GM19043 (cell line): ENCODE data around the gene HOMER1.

Experiments used
- ATAC-seq: cut with Tn5 transposase; IDR thresholded peaks from one replicate; pipeline ENCODE4 v1.9.1; 2021; ENCODE audit warnings: low read depth; ENCODE audit not compliant: unreplicated experiment

HOMER1 gene

DNA sequence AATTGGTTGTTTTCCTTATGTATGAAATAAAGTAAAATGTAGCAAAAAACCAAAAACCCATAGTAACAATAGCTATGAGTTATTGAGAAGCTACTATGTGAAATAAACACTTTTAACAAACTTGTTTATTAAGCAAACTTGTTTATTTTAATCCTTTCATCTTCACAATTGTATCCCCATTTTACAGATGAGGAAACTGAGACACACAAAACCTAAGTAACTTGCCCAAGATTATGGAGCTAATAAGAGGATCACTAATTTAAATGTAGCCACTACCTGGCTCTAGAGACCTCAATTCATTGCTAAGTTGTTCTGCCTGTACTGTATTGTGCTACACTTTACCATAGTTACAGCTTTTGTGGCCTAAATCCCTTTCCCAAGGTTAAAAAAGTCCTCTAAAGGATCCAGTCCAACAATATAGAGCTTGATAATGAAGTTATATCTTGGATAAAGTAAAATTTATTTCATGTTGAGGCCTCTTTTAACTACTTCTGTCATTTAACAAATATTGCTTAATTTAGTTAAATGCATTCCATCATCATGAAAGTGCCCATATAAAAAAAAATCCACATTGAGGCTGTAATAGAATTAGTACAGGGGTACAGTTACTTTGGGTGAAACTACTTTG lies 22.1 kb downstream of the HOMER1 start:
- no peak for ATAC-seq

DNA sequence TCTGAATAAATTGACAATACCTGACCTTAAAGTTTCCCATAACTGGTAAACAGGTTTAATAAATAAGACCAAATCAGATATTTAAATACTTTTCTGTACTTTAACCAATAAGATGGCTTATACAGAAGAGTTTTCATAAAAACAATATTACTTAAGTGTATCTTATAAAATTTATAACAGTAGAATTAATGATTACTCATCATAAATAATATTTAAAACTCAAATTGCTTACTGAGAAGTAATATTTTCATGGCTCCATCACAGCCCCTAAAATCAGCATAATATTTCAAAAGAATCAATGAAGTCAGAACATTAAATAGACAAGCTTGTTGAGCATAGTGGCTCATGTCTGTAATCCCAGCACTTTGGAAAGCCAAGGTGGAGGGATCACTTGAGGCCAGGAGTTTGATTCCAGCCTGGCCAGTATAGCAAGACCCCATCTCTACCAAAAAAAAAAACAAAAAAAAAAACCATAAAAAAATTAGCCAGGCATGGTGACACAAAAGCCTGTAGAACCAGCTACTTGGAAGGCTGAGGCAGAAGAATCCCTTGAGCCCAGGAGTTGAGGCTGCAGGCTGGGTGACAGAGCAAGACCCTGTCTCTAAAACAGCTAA lies 23.5 kb downstream of the HOMER1 start:
- no peak for ATAC-seq

DNA sequence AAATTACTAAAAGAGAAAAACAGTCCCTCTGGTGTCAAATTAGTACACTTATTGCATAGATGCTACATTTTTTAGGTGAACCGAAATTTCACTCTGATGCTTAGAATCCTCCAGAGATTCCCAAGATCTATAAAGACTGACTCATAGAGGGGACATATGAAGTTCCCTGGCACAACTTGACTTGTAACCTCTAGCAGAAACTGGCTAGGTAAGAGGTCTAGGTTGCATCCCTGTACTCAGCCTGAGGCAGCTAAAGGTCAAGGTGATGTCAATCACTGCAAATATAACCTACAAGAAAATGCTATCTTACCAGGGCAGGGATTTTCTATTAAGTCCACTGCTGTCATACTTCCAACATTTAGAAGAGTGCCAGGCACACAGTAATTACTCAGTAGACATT lies 24.2 kb downstream of the HOMER1 start:
- ATAC-seq, result no peak

DNA sequence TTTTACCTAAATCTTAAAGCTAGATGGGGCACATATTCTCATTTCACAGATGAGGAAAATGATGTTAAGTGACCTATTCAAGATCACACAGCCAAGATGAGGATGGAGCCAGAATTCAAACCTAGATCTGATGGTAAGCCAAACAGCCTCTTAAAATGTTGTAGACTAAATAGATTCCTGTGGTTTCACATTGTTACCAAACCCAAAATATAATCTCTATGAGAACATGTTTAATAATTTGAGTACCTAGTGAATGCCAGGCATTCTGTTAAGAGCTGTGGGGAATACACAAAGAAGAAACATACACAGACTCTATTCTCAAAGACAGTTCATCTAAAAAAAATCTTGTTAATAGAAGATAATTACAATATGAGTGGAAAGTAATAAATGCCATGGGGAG lies 25.2 kb downstream of the HOMER1 start:
- ATAC-seq, result no peak

DNA sequence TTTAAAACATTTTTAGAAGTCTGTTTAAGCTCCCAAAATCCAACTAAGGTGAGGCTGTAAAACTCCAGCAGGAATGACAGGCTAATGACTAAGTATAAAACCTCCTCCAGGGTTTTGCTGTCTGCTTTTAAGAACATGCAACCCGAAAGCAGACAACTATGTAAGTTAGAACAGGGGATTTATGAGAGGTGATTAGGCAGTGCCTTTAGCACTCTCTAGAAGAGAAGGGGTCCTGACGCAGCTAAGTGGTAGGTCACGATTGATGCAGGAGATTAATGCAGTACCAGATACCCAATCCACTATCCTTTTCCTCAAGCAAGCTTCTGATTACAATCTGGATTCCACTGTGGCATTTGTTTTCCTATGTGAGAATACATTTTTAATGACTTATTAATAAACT lies 25.9 kb downstream of the HOMER1 start:
- no peak for ATAC-seq

DNA sequence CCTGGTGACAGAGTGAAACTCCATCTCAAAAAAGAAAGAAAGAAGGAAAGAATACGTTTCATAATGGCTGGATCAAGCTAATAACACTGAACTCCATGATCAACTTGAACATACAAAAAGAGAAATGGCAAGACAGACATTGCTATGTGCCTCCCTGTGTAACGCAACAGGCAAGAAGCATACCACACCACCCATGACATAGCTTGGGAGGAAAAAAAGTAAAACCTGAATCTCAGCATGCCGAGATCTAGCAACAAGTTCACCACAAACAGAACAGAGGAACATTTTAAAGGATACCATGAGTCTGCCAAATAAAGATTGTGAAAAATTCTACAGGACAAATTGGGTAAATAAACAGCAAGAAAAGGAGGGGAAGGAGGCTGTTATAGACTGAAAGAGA lies 26.7 kb downstream of the HOMER1 start:
- no peak for ATAC-seq

DNA sequence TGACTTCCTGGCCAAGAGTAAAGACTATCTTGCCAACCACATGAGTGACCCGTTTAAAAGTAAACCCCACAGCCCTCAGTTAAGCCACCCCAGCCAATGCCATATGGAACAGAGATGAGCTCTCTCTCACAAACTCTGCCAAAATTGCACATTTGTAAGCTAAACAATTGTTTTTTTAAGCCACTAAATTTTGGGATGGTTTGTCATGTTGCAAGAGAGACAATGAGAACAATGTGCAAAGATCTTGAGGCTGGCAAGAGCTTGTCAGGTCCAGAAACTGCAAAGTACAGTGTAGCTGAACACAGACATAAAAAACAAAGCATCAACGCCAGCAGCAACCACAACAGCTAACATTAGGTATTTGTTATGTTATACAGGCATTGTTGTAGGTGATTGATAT lies 27.8 kb downstream of the HOMER1 start:
- no peak for ATAC-seq

DNA sequence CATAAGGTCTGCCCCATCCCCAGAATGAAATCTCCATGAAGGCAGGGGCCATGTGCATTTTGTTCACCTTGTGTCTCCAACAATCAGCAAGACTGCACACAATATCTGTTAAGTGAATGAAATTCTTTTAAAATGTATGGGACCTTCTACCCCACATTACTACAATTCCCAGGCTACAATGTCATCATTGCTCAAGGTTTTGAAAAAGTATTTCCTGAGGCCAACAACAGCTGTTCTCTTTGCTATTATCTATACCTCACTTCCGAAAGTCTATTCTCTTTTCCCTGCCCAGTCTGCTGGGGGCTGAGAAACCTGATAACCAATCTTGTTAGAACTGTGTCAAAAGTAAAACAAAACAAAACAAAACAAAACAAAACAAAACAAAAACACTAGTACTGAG lies 29.2 kb downstream of the HOMER1 start:
- ATAC-seq, result no peak

DNA sequence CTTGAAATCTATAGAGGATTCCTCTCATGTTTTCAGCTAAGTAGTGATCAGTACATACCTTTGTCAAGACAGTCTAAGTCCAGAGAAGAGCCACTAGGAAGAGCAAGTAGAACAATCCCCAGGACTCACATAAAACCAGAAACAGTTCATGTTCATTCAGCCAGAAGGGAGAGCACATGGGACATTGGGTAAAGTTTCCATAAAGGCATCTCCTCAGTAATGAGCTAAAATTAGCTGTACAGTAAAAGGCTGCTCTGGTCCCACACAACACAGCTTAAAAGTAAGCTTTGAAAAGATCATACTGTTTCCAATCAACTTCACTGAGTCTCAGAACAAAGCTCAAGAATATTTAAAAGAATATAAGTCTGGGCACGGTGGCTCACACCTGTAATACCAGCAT lies 32.4 kb downstream of the HOMER1 start:
- no peak for ATAC-seq

DNA sequence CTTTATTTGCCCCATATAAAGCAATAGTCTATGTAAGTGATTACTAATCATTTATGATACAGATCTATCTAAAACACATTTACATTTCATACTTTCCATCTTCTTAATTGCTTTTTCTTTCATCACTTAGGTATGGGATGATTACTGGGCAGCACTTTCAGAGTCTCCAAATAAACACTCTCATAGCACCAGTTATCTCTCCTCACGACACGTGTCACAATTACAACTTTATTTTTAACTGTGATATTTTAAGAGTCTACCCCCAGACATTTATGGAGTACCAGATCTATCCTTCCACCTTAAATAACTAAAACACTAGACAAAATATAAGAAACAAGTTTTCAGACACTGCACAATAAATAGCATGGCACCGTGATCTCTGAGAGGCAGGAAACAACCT lies 32.9 kb downstream of the HOMER1 start:
- ATAC-seq, result no peak

DNA sequence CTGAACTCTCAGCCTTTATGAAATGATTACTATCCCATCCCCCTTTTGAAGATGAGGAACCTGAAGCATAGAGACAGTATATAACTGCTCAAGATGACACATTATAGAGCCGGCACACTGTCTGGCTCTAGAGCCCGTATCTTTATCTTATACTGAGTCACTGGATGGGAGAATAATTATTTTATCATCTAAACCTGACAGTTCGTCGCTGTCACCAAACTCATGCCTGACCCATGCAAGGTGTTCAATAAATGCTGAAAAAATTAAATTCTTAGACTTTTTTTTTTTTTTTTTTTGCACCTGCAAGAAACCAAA lies 38.8 kb downstream of the HOMER1 start:
- no peak for ATAC-seq

DNA sequence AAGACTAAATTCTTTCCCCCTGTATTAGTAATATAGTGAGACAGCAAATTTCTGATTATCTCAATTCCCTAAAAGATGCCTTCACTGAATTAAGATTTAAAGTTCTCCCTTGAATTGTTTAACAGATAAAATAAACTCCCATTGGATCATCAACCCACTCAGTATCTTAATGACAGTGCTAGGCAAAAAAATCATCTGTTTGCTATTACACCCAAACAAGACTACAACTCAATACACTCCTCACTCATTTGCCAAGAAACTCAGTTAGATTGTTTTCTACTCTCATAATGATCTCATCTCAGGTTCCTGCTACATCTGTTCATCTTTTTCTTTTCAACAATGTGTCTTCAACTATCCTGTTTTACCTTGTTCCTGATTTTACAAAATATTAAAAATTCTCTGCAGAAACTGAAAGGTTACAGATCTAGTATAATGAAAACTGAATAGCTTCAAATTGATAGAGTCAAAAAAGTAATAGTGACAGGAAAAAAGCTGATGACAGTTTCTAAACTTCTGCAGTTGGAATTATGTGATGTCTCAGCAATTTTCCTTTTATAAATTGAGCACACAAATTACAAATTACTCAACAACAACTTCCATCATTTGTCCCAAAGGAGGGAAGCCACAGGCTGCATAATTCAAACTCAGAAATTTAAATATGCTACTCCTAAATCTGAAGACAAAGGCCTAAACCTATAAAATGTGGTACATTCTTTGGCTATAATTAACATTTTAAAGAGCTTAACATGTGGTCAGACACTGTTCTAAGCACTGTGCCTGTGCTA lies 39.4 kb downstream of the HOMER1 start:
- no peak for ATAC-seq

DNA sequence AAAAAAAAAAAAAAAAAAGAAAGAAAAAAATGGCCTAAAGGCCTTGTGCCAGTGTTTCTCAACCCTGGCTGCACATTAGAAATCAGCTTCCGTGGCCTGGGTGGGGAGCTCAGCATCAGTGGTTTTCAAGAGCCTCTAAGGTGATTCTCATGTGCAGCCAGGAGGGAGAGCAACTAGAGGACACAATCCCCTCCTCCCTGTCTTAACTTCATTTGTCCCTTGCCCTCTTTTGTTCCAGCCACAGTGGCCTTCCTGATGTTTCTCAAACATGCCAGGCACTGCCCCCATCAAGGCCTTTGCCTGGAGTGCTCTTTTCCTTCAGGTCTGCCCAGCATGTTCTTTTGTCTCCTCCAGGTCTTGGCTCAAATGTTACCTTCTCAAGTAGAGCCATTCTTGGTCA lies 42.4 kb downstream of the HOMER1 start:
- no peak for ATAC-seq

DNA sequence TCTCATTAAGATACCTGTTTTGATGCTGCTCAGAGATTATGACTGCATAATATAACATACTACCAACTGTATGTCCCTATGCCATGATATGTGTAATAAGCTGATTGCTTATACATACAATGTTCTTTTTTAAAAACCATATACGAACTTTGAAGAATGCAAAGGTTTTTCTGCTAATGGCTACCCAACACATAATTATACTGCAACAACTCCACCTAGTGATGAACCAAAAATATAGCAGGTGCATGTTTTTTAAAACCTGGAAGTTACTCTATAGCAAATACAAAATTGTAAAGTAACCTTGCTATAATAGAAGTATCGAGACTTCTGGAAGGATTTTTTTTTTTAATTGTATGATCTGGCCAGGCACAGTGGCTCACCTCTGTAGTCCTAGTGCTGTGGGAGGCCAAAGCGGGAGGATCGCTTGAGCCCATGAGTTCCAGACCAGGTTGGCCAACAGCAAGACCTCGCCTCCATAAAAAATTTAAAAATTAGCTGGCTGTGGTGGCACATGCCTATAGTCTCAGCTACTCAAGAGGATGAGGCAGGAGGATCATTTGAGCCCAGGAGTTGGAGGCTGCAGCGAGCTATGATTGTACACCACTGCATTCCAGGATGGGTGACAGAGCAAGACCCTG lies 49.1 kb downstream of the HOMER1 start:
- no peak for ATAC-seq

DNA sequence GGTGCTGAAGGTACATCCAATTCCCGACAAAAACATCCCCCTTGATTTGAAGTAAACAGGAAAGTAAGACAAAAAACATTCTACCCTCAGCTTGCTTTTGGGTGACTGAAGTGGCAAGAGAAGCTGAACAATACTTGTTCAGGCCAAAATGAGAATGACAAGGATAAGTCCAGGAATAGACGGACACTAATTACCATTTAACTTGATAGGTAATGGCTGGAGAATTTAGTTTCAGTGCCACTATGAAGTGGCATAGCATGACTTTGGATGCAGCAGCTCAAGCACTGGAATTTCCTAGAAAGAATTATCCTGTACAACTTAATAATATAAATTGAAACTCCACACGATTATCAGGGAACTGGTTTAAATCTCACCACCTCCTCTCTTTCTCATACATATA lies 49.7 kb downstream of the HOMER1 start:
- no peak for ATAC-seq

DNA sequence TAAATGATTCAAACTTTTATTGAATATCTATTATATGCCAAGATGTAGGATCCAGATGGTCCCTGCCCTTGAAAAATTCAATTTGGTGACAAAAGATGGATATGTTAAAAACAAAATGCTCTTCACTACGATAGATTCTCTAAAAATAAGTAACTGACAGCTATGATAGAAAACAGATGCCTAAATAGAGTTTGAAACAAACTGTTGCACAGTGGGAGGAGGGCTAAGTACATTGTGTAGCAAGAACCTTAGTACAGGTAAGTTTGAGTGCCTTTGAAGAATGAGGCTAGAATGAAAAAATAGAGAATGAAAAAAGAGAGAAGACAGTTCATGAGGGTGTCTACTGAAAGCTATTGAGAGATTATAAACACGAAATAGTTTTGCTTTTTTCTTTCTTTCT lies 54.3 kb downstream of the HOMER1 start:
- no peak for ATAC-seq

DNA sequence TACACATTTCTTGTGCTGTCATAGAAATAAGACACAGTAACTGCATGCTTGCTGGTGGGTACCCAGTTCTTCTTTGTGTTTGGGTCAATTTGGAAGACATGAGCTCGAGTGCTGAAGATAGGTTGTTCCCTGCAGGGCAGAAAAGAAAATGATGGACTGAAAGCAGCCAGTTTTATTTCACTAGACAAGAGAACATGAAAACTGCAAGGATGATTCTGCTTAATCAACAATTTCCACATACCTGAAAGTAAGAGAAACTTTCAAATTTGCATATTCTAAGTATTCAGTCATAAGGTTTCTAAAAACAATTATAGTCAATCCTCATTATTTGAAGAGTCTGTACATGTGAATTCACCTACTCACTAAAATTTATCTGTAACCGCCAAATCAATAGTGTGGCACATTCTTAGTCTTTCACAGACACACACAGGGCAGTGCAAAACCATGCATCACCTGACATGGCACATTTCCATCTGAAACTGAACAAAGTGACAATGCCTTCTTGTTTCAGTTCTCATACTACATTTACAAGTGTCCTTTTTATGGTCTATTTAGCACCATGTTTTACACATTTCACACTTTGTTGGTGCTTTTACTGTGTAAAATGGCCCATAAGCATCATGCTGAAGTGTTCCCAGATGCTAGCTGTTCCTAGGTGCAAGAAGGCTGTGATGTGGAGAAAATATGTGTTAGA lies 56.9 kb downstream of the HOMER1 start:
- ATAC-seq, result peak; percentile 75

DNA sequence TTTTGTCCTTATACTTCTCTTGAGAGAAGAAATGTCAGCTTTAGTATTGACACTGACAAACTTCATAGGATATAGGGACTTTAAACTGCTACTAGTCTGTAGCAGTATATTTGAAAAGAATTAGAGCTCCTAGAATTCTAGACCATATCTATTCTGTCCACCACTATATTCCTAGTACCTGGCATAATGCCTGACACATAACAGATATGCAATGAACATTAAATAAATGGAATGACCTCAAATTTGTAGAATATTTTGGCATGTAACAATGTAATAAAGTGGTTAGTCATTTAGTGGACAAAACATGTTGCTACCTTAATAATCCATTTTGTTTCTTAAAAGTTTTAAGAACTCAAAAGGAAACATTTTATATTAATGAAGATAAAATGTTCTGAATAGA lies 57.5 kb downstream of the HOMER1 start:
- no peak for ATAC-seq

DNA sequence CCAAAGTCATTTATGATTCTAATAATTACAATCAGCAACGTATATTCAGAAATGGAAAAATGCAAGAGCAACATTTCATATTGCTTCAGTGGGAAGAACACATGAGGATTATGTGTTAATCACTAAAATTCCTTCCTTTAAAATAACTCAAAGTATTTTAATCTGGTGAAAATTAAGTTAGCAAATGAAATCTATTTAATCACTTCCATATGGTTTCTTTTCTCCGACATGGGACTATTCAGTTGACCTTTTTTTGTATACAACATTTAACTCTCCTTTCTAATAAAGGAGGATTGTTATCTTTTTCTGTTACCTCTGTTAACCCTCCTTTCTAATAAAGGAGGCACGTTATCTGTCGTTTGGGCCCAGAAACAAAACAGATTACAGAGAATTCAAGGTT lies 59.9 kb downstream of the HOMER1 start:
- ATAC-seq, result no peak

DNA sequence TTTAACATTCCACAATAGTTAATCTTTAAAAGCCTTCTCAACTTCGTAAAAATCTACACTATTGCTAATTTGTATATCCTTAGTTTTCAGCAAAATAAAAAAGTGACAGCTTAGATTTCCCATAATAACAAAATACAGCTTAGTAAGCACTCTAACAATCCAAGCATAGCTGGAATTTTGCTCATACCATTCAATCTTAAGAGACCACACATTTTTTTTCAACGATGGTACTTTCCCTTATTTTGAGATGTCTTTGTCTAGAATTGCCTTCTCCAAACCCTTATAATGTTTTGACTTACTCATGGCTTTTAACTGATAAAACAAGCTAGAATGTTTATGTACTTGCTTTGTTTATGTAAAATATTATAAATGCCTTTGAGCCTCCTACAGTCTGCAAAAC lies 65.6 kb downstream of the HOMER1 start:
- no peak for ATAC-seq

DNA sequence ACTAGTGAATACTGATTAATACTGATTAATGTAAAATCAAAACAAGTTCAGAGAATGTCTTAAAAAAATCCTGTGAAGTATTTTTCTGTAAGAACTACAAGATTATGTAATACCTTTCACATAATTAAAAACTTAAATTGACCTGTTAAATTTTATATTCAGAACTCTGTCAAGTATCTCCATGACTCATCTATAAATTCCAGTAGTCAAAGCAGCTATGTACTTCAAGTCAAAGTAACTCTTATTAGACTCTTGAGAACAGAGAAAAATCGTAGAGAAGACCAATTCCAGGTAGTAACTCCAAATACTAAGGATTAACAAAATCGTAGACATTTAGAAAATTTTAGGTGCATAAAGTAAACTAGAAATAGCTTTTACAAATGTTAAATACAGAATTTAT lies 77.1 kb downstream of the HOMER1 start:
- ATAC-seq, result no peak
